Measurements from ENCODE around the gene RHOXF1.

DNA sequence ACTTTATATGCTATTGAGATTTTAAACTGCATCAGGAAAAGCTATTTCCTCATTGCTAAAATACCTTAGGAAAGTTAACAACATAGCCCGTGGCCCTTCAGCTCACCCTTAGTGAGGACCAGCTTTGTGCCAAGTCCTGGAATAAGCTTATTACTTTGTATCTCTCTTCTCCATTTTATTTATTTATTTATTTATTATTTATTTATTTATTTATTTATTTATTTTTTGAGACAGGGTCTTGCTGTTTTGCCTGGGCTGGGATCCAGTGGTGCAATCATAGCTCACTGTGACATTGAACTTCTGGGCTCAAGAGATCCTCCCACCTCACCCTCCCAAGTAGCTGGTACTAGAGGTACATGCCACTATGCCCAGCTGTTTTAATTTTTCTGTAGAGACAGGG is 6.3 kb downstream of the RHOXF1 start:
- TF ChIP-seq, protein P1, sequence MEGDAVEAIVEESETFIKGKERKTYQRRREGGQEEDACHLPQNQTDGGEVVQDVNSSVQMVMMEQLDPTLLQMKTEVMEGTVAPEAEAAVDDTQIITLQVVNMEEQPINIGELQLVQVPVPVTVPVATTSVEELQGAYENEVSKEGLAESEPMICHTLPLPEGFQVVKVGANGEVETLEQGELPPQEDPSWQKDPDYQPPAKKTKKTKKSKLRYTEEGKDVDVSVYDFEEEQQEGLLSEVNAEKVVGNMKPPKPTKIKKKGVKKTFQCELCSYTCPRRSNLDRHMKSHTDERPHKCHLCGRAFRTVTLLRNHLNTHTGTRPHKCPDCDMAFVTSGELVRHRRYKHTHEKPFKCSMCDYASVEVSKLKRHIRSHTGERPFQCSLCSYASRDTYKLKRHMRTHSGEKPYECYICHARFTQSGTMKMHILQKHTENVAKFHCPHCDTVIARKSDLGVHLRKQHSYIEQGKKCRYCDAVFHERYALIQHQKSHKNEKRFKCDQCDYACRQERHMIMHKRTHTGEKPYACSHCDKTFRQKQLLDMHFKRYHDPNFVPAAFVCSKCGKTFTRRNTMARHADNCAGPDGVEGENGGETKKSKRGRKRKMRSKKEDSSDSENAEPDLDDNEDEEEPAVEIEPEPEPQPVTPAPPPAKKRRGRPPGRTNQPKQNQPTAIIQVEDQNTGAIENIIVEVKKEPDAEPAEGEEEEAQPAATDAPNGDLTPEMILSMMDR (IDR thresholded peaks at IDR 0.05; ENCODE audit: low read depth, low read length) = no peak
- no peak for TF ChIP-seq POLR2A (IDR thresholded peaks at IDR 0.05; ENCODE audit: extremely low read depth, insufficient read length)

Data from NB4 (cell line).